Measurements from ENCODE around the gene XK. TPM values are rescaled to one million over a fixed set of nuclear protein-coding genes. Genes with fewer than 3 reads are reported as not detected.

Gene XK
- polyA plus RNA-seq, 4 donors: 8.7 to 11.0 (median 9.4) TPM

- Histone ChIP-seq H3K27me3 (ENCODE audit: control insufficient read depth in 3 of 3, insufficient read depth in 3 of 3, low read length in 3 of 3) (no peaks in the 10 kb centered on the region), H3K9me3 (ENCODE audit: control insufficient read depth in 2 of 2, insufficient read depth in 1 of 2, low read depth in 1 of 2, low read length in 1 of 2) (no peaks in the 10 kb centered on the region), H3K27ac (ENCODE audit: low read depth in 1 of 3, low read length in 2 of 3) (no peak overlapping the region), H3K4me1 (ENCODE audit: control insufficient read depth in 3 of 3, insufficient read depth in 2 of 3, low read depth in 1 of 3, low read length in 2 of 3) (no peaks in the 10 kb centered on the region), H3K4me3 (ENCODE audit: low read depth in 1 of 3, low read length in 3 of 3) (no peak overlapping the region), H3K36me3 (ENCODE audit: control insufficient read depth in 3 of 3, insufficient read depth in 2 of 3, low read depth in 1 of 3, low read length in 3 of 3) (no peaks in the 10 kb centered on the region)
- no peak for DNase-seq
- no peak for FAIRE-seq
- 58 to 86% (median 83%) methylated on average over 1 of the region's 1 CpG for WGBS, 3 donors
These were observed 33.6 kb upstream of the XK start for GRCh38 chrX:37651921-37652452.

- DNase-seq: no peak
- Histone ChIP-seq H3K4me3 (ENCODE audit: low read depth in 1 of 3, low read length in 3 of 3) (no peak overlapping the region), H3K36me3 (ENCODE audit: control insufficient read depth in 3 of 3, insufficient read depth in 2 of 3, low read depth in 1 of 3, low read length in 3 of 3) (no peaks in the 10 kb centered on the region), H3K9me3 (ENCODE audit: control insufficient read depth in 2 of 2, insufficient read depth in 1 of 2, low read depth in 1 of 2, low read length in 1 of 2) (no peaks in the 10 kb centered on the region), H3K27me3 (ENCODE audit: control insufficient read depth in 3 of 3, insufficient read depth in 3 of 3, low read length in 3 of 3) (no peaks in the 10 kb centered on the region), H3K4me1 (ENCODE audit: control insufficient read depth in 3 of 3, insufficient read depth in 2 of 3, low read depth in 1 of 3, low read length in 2 of 3) (no peaks in the 10 kb centered on the region), H3K27ac (ENCODE audit: low read depth in 1 of 3, low read length in 2 of 3) (no peak overlapping the region)
- WGBS, 3 donors: 86 to 93% (median 88%) methylated on average over 8 of the region's 8 CpGs
- FAIRE-seq: no peak
These were observed 32.9 kb upstream of the XK start for GRCh38 chrX:37652589-37653231.

- Histone ChIP-seq H3K4me1 (ENCODE audit: control insufficient read depth in 3 of 3, insufficient read depth in 2 of 3, low read depth in 1 of 3, low read length in 2 of 3) (no peaks in the 10 kb centered on the region), H3K27me3 (ENCODE audit: control insufficient read depth in 3 of 3, insufficient read depth in 3 of 3, low read length in 3 of 3) (no peaks in the 10 kb centered on the region), H3K4me3 (ENCODE audit: low read depth in 1 of 3, low read length in 3 of 3) (no peak overlapping the region), H3K9me3 (ENCODE audit: control insufficient read depth in 2 of 2, insufficient read depth in 1 of 2, low read depth in 1 of 2, low read length in 1 of 2) (no peaks in the 10 kb centered on the region), H3K27ac (ENCODE audit: low read depth in 1 of 3, low read length in 2 of 3) (no peak overlapping the region), H3K36me3 (ENCODE audit: control insufficient read depth in 3 of 3, insufficient read depth in 2 of 3, low read depth in 1 of 3, low read length in 3 of 3) (no peaks in the 10 kb centered on the region)
- no peak for DNase-seq
- no peak for FAIRE-seq
- WGBS, 3 donors: 85 to 93% (median 85%) methylated on average over 1 of the region's 1 CpG
These were observed 32.0 kb upstream of the XK start for GRCh38 chrX:37653397-37654085.

GRCh38 chrX:37658343-37659030 is 27.1 kb upstream of the XK start:
- DNase-seq (no peak), FAIRE-seq (no peak)
- Histone ChIP-seq H3K4me1 (ENCODE audit: control insufficient read depth in 3 of 3, insufficient read depth in 2 of 3, low read depth in 1 of 3, low read length in 2 of 3) (no peaks in the 10 kb centered on the region), H3K4me3 (ENCODE audit: low read depth in 1 of 3, low read length in 3 of 3) (no peak overlapping the region), H3K36me3 (ENCODE audit: control insufficient read depth in 3 of 3, insufficient read depth in 2 of 3, low read depth in 1 of 3, low read length in 3 of 3) (no peaks in the 10 kb centered on the region), H3K27me3 (ENCODE audit: control insufficient read depth in 3 of 3, insufficient read depth in 3 of 3, low read length in 3 of 3) (no peaks in the 10 kb centered on the region), H3K9me3 (ENCODE audit: control insufficient read depth in 2 of 2, insufficient read depth in 1 of 2, low read depth in 1 of 2, low read length in 1 of 2) (no peaks in the 10 kb centered on the region), H3K27ac (ENCODE audit: low read depth in 1 of 3, low read length in 2 of 3) (no peak overlapping the region)
- WGBS, 3 donors: 62 to 84% (median 78%) methylated on average over 4 of the region's 4 CpGs

- H3K4me1 ChIP-seq (ENCODE audit: control insufficient read depth in 3 of 3, insufficient read depth in 2 of 3, low read depth in 1 of 3, low read length in 2 of 3): no peaks in the 10 kb centered on the region
- FAIRE-seq: no peak
- no peaks in the 10 kb centered on the region for H3K36me3 ChIP-seq (ENCODE audit: control insufficient read depth in 3 of 3, insufficient read depth in 2 of 3, low read depth in 1 of 3, low read length in 3 of 3)
- no peak for DNase-seq
- H3K9me3 ChIP-seq (ENCODE audit: control insufficient read depth in 2 of 2, insufficient read depth in 1 of 2, low read depth in 1 of 2, low read length in 1 of 2): no peaks in the 10 kb centered on the region
- no peaks in the 10 kb centered on the region for H3K27me3 ChIP-seq (ENCODE audit: control insufficient read depth in 3 of 3, insufficient read depth in 3 of 3, low read length in 3 of 3)
- 80 to 96% (median 90%) methylated on average over 1 of the region's 1 CpG for WGBS, 3 donors
- no peak overlapping the region for H3K4me3 ChIP-seq (ENCODE audit: low read depth in 1 of 3, low read length in 3 of 3)
- no peak overlapping the region for H3K27ac ChIP-seq (ENCODE audit: low read depth in 1 of 3, low read length in 2 of 3)
These were observed 26.5 kb upstream of the XK start for GRCh38 chrX:37659047-37659446.

GRCh38 chrX:37662181-37662580 is 23.4 kb upstream of the XK start:
- H3K27me3 ChIP-seq (ENCODE audit: control insufficient read depth in 3 of 3, insufficient read depth in 3 of 3, low read length in 3 of 3): no peaks in the 10 kb centered on the region
- 80 to 93% (median 90%) methylated on average over 4 of the region's 4 CpGs for WGBS, 3 donors
- H3K27ac ChIP-seq (ENCODE audit: low read depth in 1 of 3, low read length in 2 of 3): no peak overlapping the region
- no peaks in the 10 kb centered on the region for H3K36me3 ChIP-seq (ENCODE audit: control insufficient read depth in 3 of 3, insufficient read depth in 2 of 3, low read depth in 1 of 3, low read length in 3 of 3)
- no peak for DNase-seq
- no peak for FAIRE-seq
- no peak overlapping the region for H3K4me3 ChIP-seq (ENCODE audit: low read depth in 1 of 3, low read length in 3 of 3)
- H3K9me3 ChIP-seq (ENCODE audit: control insufficient read depth in 2 of 2, insufficient read depth in 1 of 2, low read depth in 1 of 2, low read length in 1 of 2): no peaks in the 10 kb centered on the region
- H3K4me1 ChIP-seq (ENCODE audit: control insufficient read depth in 3 of 3, insufficient read depth in 2 of 3, low read depth in 1 of 3, low read length in 2 of 3): no peaks in the 10 kb centered on the region

GRCh38 chrX:37666516-37666915 is 19.1 kb upstream of the XK start:
- no peak overlapping the region for H3K27ac ChIP-seq (ENCODE audit: low read depth in 1 of 3, low read length in 2 of 3)
- no peak overlapping the region for H3K4me3 ChIP-seq (ENCODE audit: low read depth in 1 of 3, low read length in 3 of 3)
- DNase-seq (no peak), FAIRE-seq (no peak)
- H3K9me3 ChIP-seq (ENCODE audit: control insufficient read depth in 2 of 2, insufficient read depth in 1 of 2, low read depth in 1 of 2, low read length in 1 of 2): no peaks in the 10 kb centered on the region
- H3K4me1 ChIP-seq (ENCODE audit: control insufficient read depth in 3 of 3, insufficient read depth in 2 of 3, low read depth in 1 of 3, low read length in 2 of 3): peaks cover 0 to 4% (median 0%) of the 10 kb centered on the region in 3 donors
- no peaks in the 10 kb centered on the region for H3K36me3 ChIP-seq (ENCODE audit: control insufficient read depth in 3 of 3, insufficient read depth in 2 of 3, low read depth in 1 of 3, low read length in 3 of 3)
- no peaks in the 10 kb centered on the region for H3K27me3 ChIP-seq (ENCODE audit: control insufficient read depth in 3 of 3, insufficient read depth in 3 of 3, low read length in 3 of 3)

- FAIRE-seq: no peak
- WGBS, 3 donors: 25 to 64% (median 48%) methylated on average over 6 of the region's 6 CpGs
- no peaks in the 10 kb centered on the region for H3K9me3 ChIP-seq (ENCODE audit: control insufficient read depth in 2 of 2, insufficient read depth in 1 of 2, low read depth in 1 of 2, low read length in 1 of 2)
- no peak overlapping the region for H3K27ac ChIP-seq (ENCODE audit: low read depth in 1 of 3, low read length in 2 of 3)
- H3K4me3 ChIP-seq (ENCODE audit: low read depth in 1 of 3, low read length in 3 of 3): no peak overlapping the region
- no peaks in the 10 kb centered on the region for H3K36me3 ChIP-seq (ENCODE audit: control insufficient read depth in 3 of 3, insufficient read depth in 2 of 3, low read depth in 1 of 3, low read length in 3 of 3)
- H3K4me1 ChIP-seq (ENCODE audit: control insufficient read depth in 3 of 3, insufficient read depth in 2 of 3, low read depth in 1 of 3, low read length in 2 of 3): peaks cover 0 to 4% (median 0%) of the 10 kb centered on the region in 3 donors
- DNase-seq: peak in 1 of 2 donors; percentile 18
- no peaks in the 10 kb centered on the region for H3K27me3 ChIP-seq (ENCODE audit: control insufficient read depth in 3 of 3, insufficient read depth in 3 of 3, low read length in 3 of 3)
These were observed 18.4 kb upstream of the XK start for GRCh38 chrX:37667141-37667540.
